Effector memory CD4-positive, alpha-beta T cell (primary cell): ENCODE measurements around the gene POLR2H.

Experiments
- DNase-seq, 3 donors: peaks; one replicate each; pipeline ENCODE4 v3.0.0-alpha.2; 2020
- H3K27ac ChIP-seq: 2 replicates; pipeline ENCODE4 v1.7.0; 2013; ENCODE audit warnings: mild to moderate bottlenecking, low read length, moderate library complexity; ENCODE audit not compliant: insufficient read depth, poor library complexity, severe bottlenecking
- H3K27me3 ChIP-seq: replicated peaks from 2 replicates; pipeline ENCODE4 v1.7.0; 2013; ENCODE audit warnings: mild to moderate bottlenecking, low read length; ENCODE audit not compliant: insufficient read depth, control insufficient read depth, poor library complexity, severe bottlenecking
- H3K36me3 ChIP-seq: 2 replicates; pipeline ENCODE4 v1.7.0; 2013; ENCODE audit warnings: mild to moderate bottlenecking, low read length, moderate library complexity; ENCODE audit not compliant: control insufficient read depth, insufficient read depth
- H3K4me1 ChIP-seq: 2 replicates; pipeline ENCODE4 v1.7.0; 2013; ENCODE audit warnings: low read length, mild to moderate bottlenecking; ENCODE audit not compliant: control insufficient read depth, insufficient read depth, poor library complexity, severe bottlenecking
- H3K4me3 ChIP-seq: 2 replicates; pipeline ENCODE4 v1.7.0; 2013; ENCODE audit warnings: low read length, low read depth, mild to moderate bottlenecking; ENCODE audit not compliant: insufficient read depth, poor library complexity, severe bottlenecking
- H3K9me3 ChIP-seq: 2 replicates; pipeline ENCODE4 v1.7.0; 2013; ENCODE audit warnings: mild to moderate bottlenecking, low read length, moderate library complexity; ENCODE audit not compliant: control insufficient read depth

POLR2H gene

GRCh38 chr3:184387174-184387714 is 25.7 kb downstream of the POLR2H start:
- no peaks in the 10 kb centered on the region for H3K4me1 ChIP-seq
- H3K9me3 ChIP-seq: no peaks in the 10 kb centered on the region
- H3K4me3 ChIP-seq: no peak overlapping the region
- DNase-seq: no peak
- H3K27ac ChIP-seq: no peak overlapping the region
- peaks cover 5% of the 10 kb centered on the region for H3K27me3 ChIP-seq
- no peaks in the 10 kb centered on the region for H3K36me3 ChIP-seq

- H3K36me3 ChIP-seq: no peaks in the 10 kb centered on the region
- H3K4me3 ChIP-seq: no peak overlapping the region
- no peak for DNase-seq
- no peaks in the 10 kb centered on the region for H3K27me3 ChIP-seq
- no peaks in the 10 kb centered on the region for H3K4me1 ChIP-seq
- no peaks in the 10 kb centered on the region for H3K9me3 ChIP-seq
- no peak overlapping the region for H3K27ac ChIP-seq
Observed at GRCh38 chr3:184388164-184388935, 26.8 kb downstream of the POLR2H start.

- Histone ChIP-seq H3K4me1 (no peaks in the 10 kb centered on the region), H3K9me3 (no peaks in the 10 kb centered on the region), H3K27ac (no peak overlapping the region), H3K27me3 (no peaks in the 10 kb centered on the region), H3K4me3 (no peak overlapping the region), H3K36me3 (no peaks in the 10 kb centered on the region)
- DNase-seq: no peak
Observed at GRCh38 chr3:184388936-184389230, 27.4 kb downstream of the POLR2H start.

- Histone ChIP-seq H3K9me3 (no peaks in the 10 kb centered on the region), H3K27ac (no peak overlapping the region), H3K4me1 (no peaks in the 10 kb centered on the region), H3K36me3 (no peaks in the 10 kb centered on the region), H3K4me3 (no peak overlapping the region), H3K27me3 (no peaks in the 10 kb centered on the region)
- DNase-seq: no peak
Observed at GRCh38 chr3:184389384-184389783, 27.9 kb downstream of the POLR2H start.

- Histone ChIP-seq H3K36me3 (no peaks in the 10 kb centered on the region), H3K9me3 (no peaks in the 10 kb centered on the region), H3K27ac (no peak overlapping the region), H3K27me3 (no peaks in the 10 kb centered on the region), H3K4me3 (no peak overlapping the region), H3K4me1 (no peaks in the 10 kb centered on the region)
- no peak for DNase-seq
Observed at GRCh38 chr3:184389935-184390528, 28.5 kb downstream of the POLR2H start.

- Histone ChIP-seq H3K9me3 (no peaks in the 10 kb centered on the region), H3K36me3 (no peaks in the 10 kb centered on the region), H3K4me3 (no peak overlapping the region), H3K4me1 (no peaks in the 10 kb centered on the region), H3K27ac (no peak overlapping the region), H3K27me3 (no peaks in the 10 kb centered on the region)
- no peak for DNase-seq
Observed at GRCh38 chr3:184391266-184391665, 29.8 kb downstream of the POLR2H start.

- H3K27me3 ChIP-seq: no peaks in the 10 kb centered on the region
- no peak overlapping the region for H3K4me3 ChIP-seq
- DNase-seq: no peak
- no peak overlapping the region for H3K27ac ChIP-seq
- H3K4me1 ChIP-seq: no peaks in the 10 kb centered on the region
- no peaks in the 10 kb centered on the region for H3K9me3 ChIP-seq
- H3K36me3 ChIP-seq: no peaks in the 10 kb centered on the region
Observed at GRCh38 chr3:184395320-184395660, 33.8 kb downstream of the POLR2H start.

- H3K4me1 ChIP-seq: no peaks in the 10 kb centered on the region
- no peaks in the 10 kb centered on the region for H3K36me3 ChIP-seq
- no peaks in the 10 kb centered on the region for H3K9me3 ChIP-seq
- no peak overlapping the region for H3K27ac ChIP-seq
- no peak overlapping the region for H3K4me3 ChIP-seq
- no peak for DNase-seq
- H3K27me3 ChIP-seq: peaks cover 5% of the 10 kb centered on the region
Observed at GRCh38 chr3:184399410-184399809, 37.9 kb downstream of the POLR2H start.

GRCh38 chr3:184405075-184406030 is 43.8 kb downstream of the POLR2H start:
- Histone ChIP-seq H3K27me3 (peaks cover 5% of the 10 kb centered on the region), H3K9me3 (no peaks in the 10 kb centered on the region), H3K27ac (no peak overlapping the region), H3K4me3 (no peak overlapping the region), H3K36me3 (no peaks in the 10 kb centered on the region), H3K4me1 (no peaks in the 10 kb centered on the region)
- DNase-seq: no peak
